Endothelial cell of umbilical vein (primary cell): ENCODE measurements around the gene TPCN1. TPM values are rescaled to one million over a fixed set of nuclear protein-coding genes. Genes with fewer than 3 reads are reported as not detected.

Experiments
- BruUV-seq: library from RNA; stranded (reverse); fragments of 400-500 nt; replicated peaks from 2 replicates; lab custom pipeline; 2021; lab: Mats Ljungman, UMichigan
- CTCF ChIA-PET: fragments of 300-600, 350-600 bp; sonication (Branson Sonifier 250); formaldehyde crosslinking; loops from one replicate; lab custom pipeline; 2021; ENCODE audit warnings: antibody characterized with exemption, inconsistent platforms; lab: Charles Lee
- POLR2A ChIA-PET: fragments of 300-600, 350-600 bp; sonication (Branson Sonifier 250); formaldehyde crosslinking; loops from one replicate; lab custom pipeline; 2021; ENCODE audit warnings: antibody characterized with exemption, inconsistent platforms; lab: Charles Lee
- DNase-seq: peaks from one replicate; pipeline ENCODE4 v3.0.0-alpha.2; 2011; ENCODE audit warnings: low read depth, low spot score
- FAIRE-seq: peaks from 2 replicates; lab custom pipeline; 2011; peaks lifted over from hg19 to GRCh38; lab: Jason Lieb, UNC
- H2AFZ ChIP-seq: 2 replicates; pipeline ENCODE4 v1.6.0; 2012; ENCODE audit warnings: low read depth, low read length, control low read depth, inconsistent platforms
- H3K27ac ChIP-seq: 2 replicates; pipeline ENCODE4 v1.5.1; 2011; ENCODE audit warnings: low read depth, mild to moderate bottlenecking, control low read depth, low read length, moderate library complexity; ENCODE audit not compliant: insufficient read depth
- H3K27me3 ChIP-seq, 2 experiments: 2 replicates each; pipeline versions ENCODE4 v1.6.0 to v1.6.1; 2011; ENCODE audit warnings: low read length in 2 of 2, mixed read lengths in 1 of 2; ENCODE audit not compliant: control insufficient read depth in 2 of 2, insufficient read depth in 2 of 2
- H3K36me3 ChIP-seq, 2 experiments: 2 replicates in 1 of 2; 3 replicates in 1 of 2; pipeline ENCODE4 v1.5.1; 2011; ENCODE audit warnings: low read length in 2 of 2, mild to moderate bottlenecking in 1 of 2, moderate library complexity in 1 of 2; ENCODE audit not compliant: control insufficient read depth in 2 of 2, insufficient read depth in 2 of 2; ENCODE audit errors: extremely low read depth in 1 of 2
- H3K4me1 ChIP-seq: 3 replicates; pipeline ENCODE4 v1.5.1; 2011; ENCODE audit warnings: mild to moderate bottlenecking, low read length; ENCODE audit not compliant: control insufficient read depth, insufficient read depth; ENCODE audit errors: extremely low read depth
- H3K4me2 ChIP-seq: 2 replicates; pipeline ENCODE4 v1.6.1; 2011; ENCODE audit warnings: low read length, control low read depth, mixed read lengths; ENCODE audit not compliant: insufficient read depth
- H3K4me3 ChIP-seq, 3 experiments: fragments of 200-600 bp in 1 of 3; sonication (generic), shearing (Covaris generic) in 1 of 3; replicated peaks in 1 of 3; 2 replicates each; pipeline ENCODE4 v1.5.1; 2011 to 2016; ENCODE audit warnings: control low read depth in 3 of 3, low read length in 3 of 3, mild to moderate bottlenecking in 2 of 3, inconsistent platforms in 1 of 3, low read depth in 1 of 3, moderate library complexity in 1 of 3; ENCODE audit not compliant: insufficient read depth in 1 of 3
- H3K79me2 ChIP-seq: 2 replicates; pipeline ENCODE4 v1.6.0; 2012; ENCODE audit warnings: low read length, inconsistent platforms; ENCODE audit not compliant: control insufficient read depth, insufficient read depth
- H3K9ac ChIP-seq: replicated peaks from 2 replicates; pipeline ENCODE3; 2011; ENCODE audit warnings: low read length, control low read depth; ENCODE audit not compliant: insufficient read depth; ENCODE audit errors: extremely low read depth
- H3K9me1 ChIP-seq: replicated peaks from 3 replicates; pipeline ENCODE4 v1.6.0; 2011; ENCODE audit warnings: mild to moderate bottlenecking, low read length; ENCODE audit not compliant: control insufficient read depth, insufficient read depth; ENCODE audit errors: extremely low read depth
- H3K9me3 ChIP-seq: replicated peaks from 2 replicates; pipeline ENCODE4 v1.5.1; 2012; ENCODE audit warnings: low read length, inconsistent platforms; ENCODE audit not compliant: control insufficient read depth, insufficient read depth
- H4K20me1 ChIP-seq: replicated peaks from 2 replicates; pipeline ENCODE3; 2011; ENCODE audit warnings: mild to moderate bottlenecking, low read length; ENCODE audit not compliant: control insufficient read depth, insufficient read depth; ENCODE audit errors: extremely low read depth
- EZH2 ChIP-seq: IDR thresholded peaks from 2 replicates; pipeline ENCODE4 v1.6.1; 2012; ENCODE audit warnings: borderline replicate concordance, low read depth, mild to moderate bottlenecking, moderate library complexity, low read length, inconsistent platforms; ENCODE audit not compliant: severe bottlenecking
- FOS ChIP-seq: IDR thresholded peaks from 2 replicates; pipeline ENCODE4 v1.6.1; 2011; ENCODE audit warnings: mild to moderate bottlenecking, low read length, moderate library complexity, borderline replicate concordance; ENCODE audit not compliant: insufficient read depth
- GATA2 ChIP-seq: IDR thresholded peaks from 2 replicates; pipeline ENCODE4 v1.7.0; 2011; ENCODE audit warnings: low read depth, mild to moderate bottlenecking, moderate library complexity, mixed read lengths, low read length; ENCODE audit not compliant: insufficient read length, insufficient read depth
- JUN ChIP-seq: IDR thresholded peaks from 2 replicates; pipeline ENCODE4 v1.6.1; 2011; ENCODE audit warnings: borderline replicate concordance, low read depth; ENCODE audit not compliant: insufficient read length, insufficient read depth
- MAX ChIP-seq: IDR thresholded peaks from 2 replicates; pipeline ENCODE4 v1.6.1; 2011; ENCODE audit not compliant: insufficient read depth, insufficient read length
- MYC ChIP-seq: IDR thresholded peaks from one replicate; pipeline ENCODE4 v1.6.1; 2011; ENCODE audit warnings: mild to moderate bottlenecking, low read depth, low read length
- POLR2A ChIP-seq: IDR thresholded peaks from 2 replicates; pipeline ENCODE4 v1.6.1; 2012; ENCODE audit warnings: low read depth, mild to moderate bottlenecking, control low read depth, low read length
- POLR2AphosphoS5 ChIP-seq: IDR thresholded peaks from 2 replicates; pipeline ENCODE4 v1.6.1; 2012; ENCODE audit warnings: low read depth, mild to moderate bottlenecking, control low read depth, low read length, moderate library complexity; ENCODE audit not compliant: insufficient read depth
- dilution Hi-C: fragments of 300-500 bp; cut with MboI; formaldehyde crosslinking; loops from one replicate; pipeline ENCODE4 v1.15.0; 2019; ENCODE audit warnings: low sequenced_read_pairs; ENCODE audit not compliant: extremely low pct_ligation_motif_present
- intact Hi-C: fragments of 100-400 bp; cut with micrococcal nuclease; formaldehyde crosslinking; loops from one replicate; pipeline ENCODE4 v1.10.0; 2022
- polyA plus RNA-seq, 4 experiments: library from polyadenylated mRNA; depleted of rRNA in 3 of 4; stranded (reverse) in 3 of 4; unstranded in 1 of 4; fragments of >200 nt; gene quantifications; 2 replicates each; pipeline versions ENCODE4 v1.2.1 to v1.2.3, GENCODE V29; 2011 to 2012; ENCODE audit warnings: missing spikeins in 1 of 4
- total RNA-seq: library from RNA; stranded (reverse); gene quantifications from 2 replicates; pipeline ENCODE4 v1.2.3, GENCODE V29; 2021
- TF ChIP-seq, protein P1 (sequence below), 2 donors: IDR thresholded peaks; 1 replicate in 1 of 2; 2 replicates in 1 of 2; pipeline ENCODE4 v1.5.1; 2011; ENCODE audit warnings: low read length in 2 of 2, mild to moderate bottlenecking in 2 of 2, moderate library complexity in 2 of 2, control low read depth in 1 of 2, inconsistent platforms in 1 of 2, low read depth in 1 of 2; ENCODE audit not compliant: insufficient read depth in 1 of 2; ENCODE audit errors: extremely low read depth in 1 of 2

The TPCN1 gene
- total and polyA plus RNA-seq, 2 donors (not counting 3 experiments of a cell fraction or from before 2014, with no cell fraction given) = 19.5 to 28.3 TPM

DNA sequence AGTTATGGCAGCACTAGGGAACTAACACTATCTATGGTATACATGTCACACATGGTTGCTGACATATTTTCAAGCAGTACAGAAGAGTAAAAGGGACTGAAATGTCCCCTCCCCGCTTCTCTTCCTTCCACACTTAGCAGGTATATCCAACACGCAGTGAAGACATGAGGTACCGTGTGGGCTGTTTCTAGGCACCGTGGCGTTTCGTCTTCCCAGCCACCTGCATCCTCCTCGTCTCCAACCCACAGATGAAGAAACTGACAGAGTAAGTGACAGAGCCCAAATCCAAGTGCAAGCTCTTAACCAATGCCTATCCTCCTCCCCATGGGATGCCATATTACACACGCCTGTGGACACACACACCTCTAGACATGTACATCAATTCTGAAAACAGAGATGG, 81.2 kb downstream of the TPCN1 start:
- Histone ChIP-seq H3K9ac (no peak overlapping the region), H3K27me3 (no peaks in the 10 kb centered on the region), H3K4me2 (no peak overlapping the region), H3K4me3 (no peak overlapping the region), H4K20me1 (no peaks in the 10 kb centered on the region), H2AFZ (no peak overlapping the region), H3K4me1 (peaks cover 6% of the 10 kb centered on the region), H3K79me2 (no peaks in the 10 kb centered on the region), H3K9me3 (no peaks in the 10 kb centered on the region), H3K9me1 (no peaks in the 10 kb centered on the region), H3K36me3 (peaks cover 0 to 8% of the 10 kb centered on the region in 2 experiments), H3K27ac (no peak overlapping the region)
- FAIRE-seq (no peak), DNase-seq (no peak)
- ChIA-PET POLR2A (no interaction called here), CTCF (interaction anchor here (0.5 kb wide), 1 partner anchor 33 kb away, joined by 4 read pairs; no protein-coding TSS in a partner anchor)
- dilution Hi-C loops (no loop called here), intact Hi-C loops (no loop called here)
- BruUV-seq = no TSS peak
- TF ChIP-seq MYC = no peak
- TF ChIP-seq POLR2AphosphoS5 = no peak
- no peak for TF ChIP-seq EZH2
- no peak for TF ChIP-seq POLR2A
- TF ChIP-seq, protein P1, sequence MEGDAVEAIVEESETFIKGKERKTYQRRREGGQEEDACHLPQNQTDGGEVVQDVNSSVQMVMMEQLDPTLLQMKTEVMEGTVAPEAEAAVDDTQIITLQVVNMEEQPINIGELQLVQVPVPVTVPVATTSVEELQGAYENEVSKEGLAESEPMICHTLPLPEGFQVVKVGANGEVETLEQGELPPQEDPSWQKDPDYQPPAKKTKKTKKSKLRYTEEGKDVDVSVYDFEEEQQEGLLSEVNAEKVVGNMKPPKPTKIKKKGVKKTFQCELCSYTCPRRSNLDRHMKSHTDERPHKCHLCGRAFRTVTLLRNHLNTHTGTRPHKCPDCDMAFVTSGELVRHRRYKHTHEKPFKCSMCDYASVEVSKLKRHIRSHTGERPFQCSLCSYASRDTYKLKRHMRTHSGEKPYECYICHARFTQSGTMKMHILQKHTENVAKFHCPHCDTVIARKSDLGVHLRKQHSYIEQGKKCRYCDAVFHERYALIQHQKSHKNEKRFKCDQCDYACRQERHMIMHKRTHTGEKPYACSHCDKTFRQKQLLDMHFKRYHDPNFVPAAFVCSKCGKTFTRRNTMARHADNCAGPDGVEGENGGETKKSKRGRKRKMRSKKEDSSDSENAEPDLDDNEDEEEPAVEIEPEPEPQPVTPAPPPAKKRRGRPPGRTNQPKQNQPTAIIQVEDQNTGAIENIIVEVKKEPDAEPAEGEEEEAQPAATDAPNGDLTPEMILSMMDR (IDR thresholded peaks at IDR 0.05; ENCODE audit: extremely low read depth in 1 of 2, insufficient read depth in 1 of 2, low read depth in 1 of 2, low read length in 2 of 2) = no peak
- TF ChIP-seq GATA2 = no peak
- no peak for TF ChIP-seq FOS
- TF ChIP-seq MAX = no peak
- no peak for TF ChIP-seq JUN
